ENCODE data around the gene SIRT2.
"Not testable (repeated sequence)": the region's sequence is repeated elsewhere in the genome, so short reads cannot be mapped to it uniquely, and the experiment has no call there.

The SIRT2 gene

GRCh38 chr19:38898788-38899446 is 501 bp downstream of the SIRT2 start:
- no peak for DNase-seq (ENCODE audit: low read depth in 2 of 2)

- no peak for DNase-seq (ENCODE audit: low read depth in 2 of 2)
Observed at GRCh38 chr19:38894968-38895367, 4.5 kb downstream of the SIRT2 start.

- no peak for DNase-seq (ENCODE audit: low read depth in 2 of 2)
Observed at GRCh38 chr19:38893341-38893771, 6.1 kb downstream of the SIRT2 start.

GRCh38 chr19:38892841-38893240 is 6.6 kb downstream of the SIRT2 start:
- no peak for DNase-seq (ENCODE audit: low read depth in 2 of 2)

- no peak for DNase-seq (ENCODE audit: low read depth in 2 of 2)
Observed at GRCh38 chr19:38891771-38892170, 7.6 kb downstream of the SIRT2 start.

GRCh38 chr19:38890686-38891085 is 8.7 kb downstream of the SIRT2 start:
- DNase-seq (ENCODE audit: low read depth in 2 of 2) = no peak

GRCh38 chr19:38889803-38890202 is 9.6 kb downstream of the SIRT2 start:
- DNase-seq (ENCODE audit: low read depth in 2 of 2) = no peak

- DNase-seq (ENCODE audit: low read depth in 2 of 2) = no peak
Observed at GRCh38 chr19:38888876-38889275, 10.5 kb downstream of the SIRT2 start.

- not testable (repeated sequence) for DNase-seq (ENCODE audit: low read depth in 2 of 2)
Observed at GRCh38 chr19:38884691-38885090, 14.7 kb downstream of the SIRT2 start.

GRCh38 chr19:38883286-38883685 is 16.1 kb downstream of the SIRT2 start:
- no peak for DNase-seq (ENCODE audit: low read depth in 2 of 2)

- DNase-seq (ENCODE audit: low read depth in 2 of 2) = no peak
Observed at GRCh38 chr19:38880882-38881609, 18.4 kb downstream of the SIRT2 start.

GRCh38 chr19:38880076-38880881 is 19.1 kb downstream of the SIRT2 start:
- no peak for DNase-seq (ENCODE audit: low read depth in 2 of 2)

- no peak for DNase-seq (ENCODE audit: low read depth in 2 of 2)
Observed at GRCh38 chr19:38879400-38879751, 20.0 kb downstream of the SIRT2 start.

- no peak for DNase-seq (ENCODE audit: low read depth in 2 of 2)
Observed at GRCh38 chr19:38878575-38879399, 20.6 kb downstream of the SIRT2 start.

- peak; percentile 54 to 58 for DNase-seq (ENCODE audit: low read depth in 2 of 2)
Observed at GRCh38 chr19:38877781-38878574, 21.4 kb downstream of the SIRT2 start, which contains the start of gene RINL. Gene RINL, minus strand, starts transcription at chr19:38878275. Its CDS starts 1,533 bp downstream, at chr19:38876742.

GRCh38 chr19:38875656-38876395 is 23.6 kb downstream of the SIRT2 start:
- DNase-seq (ENCODE audit: low read depth in 2 of 2) = no peak

GRCh38 chr19:38873400-38873799 is 26.0 kb downstream of the SIRT2 start:
- DNase-seq (ENCODE audit: low read depth in 2 of 2) = not testable (repeated sequence)

- no peak for DNase-seq (ENCODE audit: low read depth in 2 of 2)
Observed at GRCh38 chr19:38870612-38871011, 28.8 kb downstream of the SIRT2 start.

- peak; percentile 88 to 93 for DNase-seq (ENCODE audit: low read depth in 2 of 2)
Observed at GRCh38 chr19:38869836-38870607, 29.4 kb downstream of the SIRT2 start.
